ENCODE results near the gene PPP2R5D. TPM values are rescaled to one million over a fixed set of nuclear protein-coding genes. Genes with fewer than 3 reads are reported as not detected.
A peak's percentile ranks its signal among the peaks of the same experiment; 100 is the strongest.
"Not testable (repeated sequence)": the region's sequence is repeated elsewhere in the genome, so short reads cannot be mapped to it uniquely, and the experiment has no call there.

PPP2R5D gene
- total RNA-seq, 4 donors from 2014 or later = 44.3 to 68.2 (median 52.6) TPM

GRCh38 chr6:43038727-43039126 is 54.4 kb downstream of the PPP2R5D start:
- in situ Hi-C loops (cut with MboI; ENCODE audit: low sequenced_read_pairs in 4 of 4) = no loop called here
- no peaks in the 10 kb centered on the region for H3K9me3 ChIP-seq
- TF ChIP-seq, protein P1, sequence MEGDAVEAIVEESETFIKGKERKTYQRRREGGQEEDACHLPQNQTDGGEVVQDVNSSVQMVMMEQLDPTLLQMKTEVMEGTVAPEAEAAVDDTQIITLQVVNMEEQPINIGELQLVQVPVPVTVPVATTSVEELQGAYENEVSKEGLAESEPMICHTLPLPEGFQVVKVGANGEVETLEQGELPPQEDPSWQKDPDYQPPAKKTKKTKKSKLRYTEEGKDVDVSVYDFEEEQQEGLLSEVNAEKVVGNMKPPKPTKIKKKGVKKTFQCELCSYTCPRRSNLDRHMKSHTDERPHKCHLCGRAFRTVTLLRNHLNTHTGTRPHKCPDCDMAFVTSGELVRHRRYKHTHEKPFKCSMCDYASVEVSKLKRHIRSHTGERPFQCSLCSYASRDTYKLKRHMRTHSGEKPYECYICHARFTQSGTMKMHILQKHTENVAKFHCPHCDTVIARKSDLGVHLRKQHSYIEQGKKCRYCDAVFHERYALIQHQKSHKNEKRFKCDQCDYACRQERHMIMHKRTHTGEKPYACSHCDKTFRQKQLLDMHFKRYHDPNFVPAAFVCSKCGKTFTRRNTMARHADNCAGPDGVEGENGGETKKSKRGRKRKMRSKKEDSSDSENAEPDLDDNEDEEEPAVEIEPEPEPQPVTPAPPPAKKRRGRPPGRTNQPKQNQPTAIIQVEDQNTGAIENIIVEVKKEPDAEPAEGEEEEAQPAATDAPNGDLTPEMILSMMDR (IDR thresholded peaks at IDR 0.05 in 4 of 5, conservative IDR thresholded peaks at IDR 0.05 in 1 of 5) = no peak
- no peak for TF ChIP-seq POLR2A (IDR thresholded peaks at IDR 0.05)
- H3K36me3 ChIP-seq = peaks cover 0 to 32% of the 10 kb centered on the region in 2 donors
- no peaks in the 10 kb centered on the region for H3K27me3 ChIP-seq
- no peak for ATAC-seq
- no peak for DNase-seq
- H3K27ac ChIP-seq = peak overlapping the region in 2 of 4 donors; percentile 25 to 31
- H3K4me1 ChIP-seq = peaks cover 26 to 31% of the 10 kb centered on the region in 2 donors
- intact Hi-C loops (cut with DNase I; ENCODE audit: low total_unique reads) = no loop called here
- H3K4me3 ChIP-seq = no peak overlapping the region

GRCh38 chr6:43040542-43041257 is 56.3 kb downstream of the PPP2R5D start:
- H3K36me3 ChIP-seq = peaks cover 0 to 47% of the 10 kb centered on the region in 2 donors
- intact Hi-C loops (cut with DNase I; ENCODE audit: low total_unique reads) = no loop called here

GRCh38 chr6:43041475-43041874 is 57.1 kb downstream of the PPP2R5D start:
- H3K4me3 ChIP-seq; intact Hi-C loops (cut with DNase I; ENCODE audit: low total_unique reads); H3K27ac ChIP-seq; H3K27me3 ChIP-seq; in situ Hi-C loops (cut with MboI; ENCODE audit: low sequenced_read_pairs in 4 of 4); H3K9me3 ChIP-seq; DNase-seq; ATAC-seq: not testable (repeated sequence)
- peaks cover 0 to 49% of the 10 kb centered on the region in 2 donors for H3K36me3 ChIP-seq
- peaks cover 9 to 11% of the 10 kb centered on the region in 2 donors for H3K4me1 ChIP-seq

More at GRCh38 chr6:43040542-43041257, 56.3 kb downstream of the PPP2R5D start:
- peaks cover 14 to 18% of the 10 kb centered on the region in 2 donors for H3K4me1 ChIP-seq
- no peaks in the 10 kb centered on the region for H3K9me3 ChIP-seq
- no peak overlapping the region for H3K4me3 ChIP-seq
- H3K27ac ChIP-seq = no peak overlapping the region
- TF ChIP-seq, protein P1 (IDR thresholded peaks at IDR 0.05 in 4 of 5, conservative IDR thresholded peaks at IDR 0.05 in 1 of 5) = no peak
- no peak for TF ChIP-seq POLR2A (IDR thresholded peaks at IDR 0.05)
- DNase-seq (no peak), ATAC-seq (no peak)
- in situ Hi-C loops (cut with MboI; ENCODE audit: low sequenced_read_pairs in 4 of 4) = no loop called here
- no peaks in the 10 kb centered on the region for H3K27me3 ChIP-seq

GRCh38 chr6:43043310-43043709 is 58.9 kb downstream of the PPP2R5D start:
- TF ChIP-seq, protein P1 (IDR thresholded peaks at IDR 0.05 in 4 of 5, conservative IDR thresholded peaks at IDR 0.05 in 1 of 5) = no peak
- TF ChIP-seq POLR2A (IDR thresholded peaks at IDR 0.05) = no peak
- in situ Hi-C loops (cut with MboI; ENCODE audit: low sequenced_read_pairs in 4 of 4) = no loop called here

DNA sequence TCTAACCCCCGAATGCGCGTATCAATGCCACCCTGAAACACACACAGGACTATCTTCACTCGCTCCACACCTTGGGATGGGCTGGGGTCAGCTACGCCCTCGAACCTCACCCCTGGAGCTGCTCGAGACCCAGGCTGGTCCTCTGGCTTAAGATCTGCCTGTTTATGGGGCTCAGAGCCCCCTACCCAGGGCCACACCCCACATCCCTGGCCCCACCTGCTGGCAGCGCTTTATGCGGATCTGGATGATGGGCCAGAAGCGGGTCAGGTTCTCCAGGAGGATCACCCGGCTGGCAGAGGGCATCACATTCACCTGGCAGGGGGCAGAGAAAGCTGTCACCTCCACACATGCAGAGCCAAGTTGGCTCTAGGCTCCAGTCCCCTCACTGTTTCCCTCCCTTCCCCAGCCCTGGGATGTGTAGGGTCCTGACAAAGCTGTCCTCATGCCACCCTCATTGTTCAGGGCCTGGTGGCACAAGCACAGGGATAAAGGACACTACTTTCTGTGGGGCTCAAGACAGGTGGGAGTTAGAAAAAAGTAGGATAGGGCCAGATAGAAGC is 61.1 kb downstream of the PPP2R5D start:
- ATAC-seq = no peak

More at GRCh38 chr6:43043310-43043709, 58.9 kb downstream of the PPP2R5D start:
- Histone ChIP-seq H3K9me3 (no peaks in the 10 kb centered on the region), H3K4me3 (no peak overlapping the region), H3K27ac (no peak overlapping the region), H3K4me1 (peaks cover 0 to 4% of the 10 kb centered on the region in 2 donors), H3K36me3 (peaks cover 0 to 50% of the 10 kb centered on the region in 2 donors), H3K27me3 (no peaks in the 10 kb centered on the region)
- intact Hi-C loops (cut with DNase I; ENCODE audit: low total_unique reads) = no loop called here
- no peak for DNase-seq
- ATAC-seq = no peak

More for the DNA sequence above, 61.1 kb downstream of the PPP2R5D start:
- Histone ChIP-seq H3K4me3 (no peak overlapping the region), H3K9me3 (no peaks in the 10 kb centered on the region), H3K27me3 (no peaks in the 10 kb centered on the region), H3K27ac (no peak overlapping the region), H3K36me3 (peaks cover 0 to 48% of the 10 kb centered on the region in 2 donors), H3K4me1 (no peaks in the 10 kb centered on the region)
- intact Hi-C loops (cut with DNase I; ENCODE audit: low total_unique reads) = no loop called here
- in situ Hi-C loops (cut with MboI; ENCODE audit: low sequenced_read_pairs in 4 of 4) = no loop called here
- TF ChIP-seq, protein P1 (IDR thresholded peaks at IDR 0.05 in 4 of 5, conservative IDR thresholded peaks at IDR 0.05 in 1 of 5) = no peak
- no peak for TF ChIP-seq POLR2A (IDR thresholded peaks at IDR 0.05)
- no peak for DNase-seq

Data from gastrocnemius medialis (tissue), 4 donors.